Measurements from ENCODE around the gene SLCO6A1.

- no peak for TF ChIP-seq POLR2A (IDR thresholded peaks at IDR 0.05)
- peak; percentile 8 to 47 (median 19) for TF ChIP-seq CTCF (IDR thresholded peaks at IDR 0.05)
Measured at GRCh38 chr5:102545175-102545574, 46.4 kb upstream of the SLCO6A1 start.

Data from right lobe of liver (tissue), 4 donors.